ENCODE data around the gene TMPRSS5.

The TMPRSS5 gene

GRCh38 chr11:113698515-113698914, 7.6 kb downstream of the TMPRSS5 start:
- no peak overlapping the region for H3K4me3 ChIP-seq (ENCODE audit: low read depth, low read length)

DNA sequence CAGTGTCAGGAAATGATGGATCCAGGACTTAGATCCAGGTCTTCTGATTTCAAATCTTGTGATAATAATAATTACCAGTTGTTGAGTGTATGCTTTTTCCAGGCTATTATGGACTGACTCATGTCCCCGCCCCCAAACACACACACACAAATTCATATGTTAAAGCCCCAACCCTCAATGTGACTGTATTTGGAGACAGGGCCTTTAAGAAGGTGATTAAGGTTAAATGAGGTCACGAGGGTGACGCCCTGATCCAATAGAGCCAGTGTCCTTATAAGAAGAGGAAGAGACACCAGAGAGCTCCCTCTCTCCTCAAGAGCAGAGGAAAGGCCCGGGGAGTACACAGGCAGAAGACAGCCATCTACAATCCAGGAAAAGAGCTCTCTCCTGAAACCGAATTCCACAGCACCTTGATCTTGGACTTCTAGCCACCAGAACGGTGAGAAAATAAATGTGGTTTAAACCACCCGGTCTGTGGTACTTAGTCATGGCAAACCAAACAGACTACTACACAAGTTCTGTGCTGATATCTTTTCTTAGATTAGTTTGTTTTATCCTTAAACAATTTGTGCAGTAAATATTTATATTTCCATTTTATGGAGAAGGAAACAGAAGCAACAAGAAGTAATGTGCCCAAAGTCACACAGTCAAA, 8.2 kb downstream of the TMPRSS5 start:
- TF ChIP-seq, protein P1, sequence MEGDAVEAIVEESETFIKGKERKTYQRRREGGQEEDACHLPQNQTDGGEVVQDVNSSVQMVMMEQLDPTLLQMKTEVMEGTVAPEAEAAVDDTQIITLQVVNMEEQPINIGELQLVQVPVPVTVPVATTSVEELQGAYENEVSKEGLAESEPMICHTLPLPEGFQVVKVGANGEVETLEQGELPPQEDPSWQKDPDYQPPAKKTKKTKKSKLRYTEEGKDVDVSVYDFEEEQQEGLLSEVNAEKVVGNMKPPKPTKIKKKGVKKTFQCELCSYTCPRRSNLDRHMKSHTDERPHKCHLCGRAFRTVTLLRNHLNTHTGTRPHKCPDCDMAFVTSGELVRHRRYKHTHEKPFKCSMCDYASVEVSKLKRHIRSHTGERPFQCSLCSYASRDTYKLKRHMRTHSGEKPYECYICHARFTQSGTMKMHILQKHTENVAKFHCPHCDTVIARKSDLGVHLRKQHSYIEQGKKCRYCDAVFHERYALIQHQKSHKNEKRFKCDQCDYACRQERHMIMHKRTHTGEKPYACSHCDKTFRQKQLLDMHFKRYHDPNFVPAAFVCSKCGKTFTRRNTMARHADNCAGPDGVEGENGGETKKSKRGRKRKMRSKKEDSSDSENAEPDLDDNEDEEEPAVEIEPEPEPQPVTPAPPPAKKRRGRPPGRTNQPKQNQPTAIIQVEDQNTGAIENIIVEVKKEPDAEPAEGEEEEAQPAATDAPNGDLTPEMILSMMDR (IDR thresholded peaks at IDR 0.05; ENCODE audit: low read depth, low read length, missing control alignments): no peak

More at GRCh38 chr11:113698515-113698914, 7.6 kb downstream of the TMPRSS5 start:
- in situ Hi-C loops (cut with HindIII; ENCODE audit: low sequenced_read_pairs): no loop called here
- TF ChIP-seq, protein P1 (IDR thresholded peaks at IDR 0.05; ENCODE audit: low read depth, low read length, missing control alignments): no peak
- DNase-seq (ENCODE audit: low read depth): no peak

DNA sequence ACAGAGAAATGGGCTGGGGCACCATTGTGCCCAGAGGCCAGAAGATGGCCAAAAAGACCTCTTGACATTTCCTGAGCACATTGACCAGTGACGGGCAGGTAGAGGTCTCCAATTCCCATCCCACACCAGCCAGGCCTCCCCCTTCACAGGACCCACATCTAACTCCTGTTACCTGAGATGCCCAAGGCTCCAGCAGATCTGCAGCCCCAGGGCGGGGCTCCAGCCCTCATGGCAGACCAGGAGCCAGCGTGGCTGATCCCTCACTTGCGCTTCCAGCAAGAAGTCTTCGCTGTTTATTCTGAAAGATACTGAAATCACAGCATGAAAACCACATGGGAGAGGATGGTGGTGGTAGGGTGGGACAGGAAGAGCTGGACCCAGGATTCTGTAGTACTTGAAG, 9.0 kb downstream of the TMPRSS5 start:
- no peak overlapping the region for H3K4me3 ChIP-seq (ENCODE audit: low read depth, low read length)
- in situ Hi-C loops (cut with HindIII; ENCODE audit: low sequenced_read_pairs): no loop called here
- TF ChIP-seq, protein P1 (IDR thresholded peaks at IDR 0.05; ENCODE audit: low read depth, low read length, missing control alignments): no peak
- DNase-seq (ENCODE audit: low read depth): no peak

More for the DNA sequence above, 8.2 kb downstream of the TMPRSS5 start:
- DNase-seq (ENCODE audit: low read depth): no peak
- in situ Hi-C loops (cut with HindIII; ENCODE audit: low sequenced_read_pairs): no loop called here
- no peak overlapping the region for H3K4me3 ChIP-seq (ENCODE audit: low read depth, low read length)

- in situ Hi-C loops (cut with HindIII; ENCODE audit: low sequenced_read_pairs): no loop called here
- no peak overlapping the region for H3K4me3 ChIP-seq (ENCODE audit: low read depth, low read length)
- no peak for DNase-seq (ENCODE audit: low read depth)
- TF ChIP-seq, protein P1 (IDR thresholded peaks at IDR 0.05; ENCODE audit: low read depth, low read length, missing control alignments): no peak
Observed at GRCh38 chr11:113695207-113695606, 10.9 kb downstream of the TMPRSS5 start.

- in situ Hi-C loops (cut with HindIII; ENCODE audit: low sequenced_read_pairs): no loop called here
- H3K4me3 ChIP-seq (ENCODE audit: low read depth, low read length): no peak overlapping the region
- TF ChIP-seq, protein P1 (IDR thresholded peaks at IDR 0.05; ENCODE audit: low read depth, low read length, missing control alignments): no peak
- no peak for DNase-seq (ENCODE audit: low read depth)
Observed at GRCh38 chr11:113694390-113694789, 11.7 kb downstream of the TMPRSS5 start.

DNA sequence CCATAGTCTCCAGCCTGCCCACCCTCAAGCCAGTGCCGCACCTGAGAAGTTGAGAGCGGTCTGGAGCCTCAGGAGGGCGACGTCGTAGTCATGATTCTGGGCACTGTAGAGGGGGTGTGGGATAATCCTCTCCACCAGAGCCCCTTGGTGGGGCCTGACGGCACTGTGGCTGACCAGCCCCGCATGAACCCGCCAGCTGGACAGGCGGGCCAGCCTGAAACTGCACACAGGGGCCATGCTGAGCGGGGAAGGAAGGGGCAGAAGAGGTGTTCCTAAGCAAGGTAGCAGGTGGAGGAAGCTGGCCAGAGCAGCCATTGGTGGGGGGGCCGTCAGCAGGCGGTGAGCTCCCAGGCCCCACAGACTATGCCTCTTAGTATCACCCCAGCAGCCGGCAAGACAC, 13.1 kb downstream of the TMPRSS5 start:
- in situ Hi-C loops (cut with HindIII; ENCODE audit: low sequenced_read_pairs): no loop called here
- no peak overlapping the region for H3K4me3 ChIP-seq (ENCODE audit: low read depth, low read length)
- DNase-seq (ENCODE audit: low read depth): no peak
- TF ChIP-seq, protein P1 (IDR thresholded peaks at IDR 0.05; ENCODE audit: low read depth, low read length, missing control alignments): no peak

Data from astrocyte of the cerebellum (primary cell).